Measurements from ENCODE around the gene KIF24. TPM values are rescaled to one million over a fixed set of nuclear protein-coding genes. Genes with fewer than 3 reads are reported as not detected.
A peak's percentile ranks its signal among the peaks of the same experiment; 100 is the strongest.
"Not testable (repeated sequence)": the region's sequence is repeated elsewhere in the genome, so short reads cannot be mapped to it uniquely, and the experiment has no call there.

The KIF24 gene
- total RNA-seq, 2 donors from 2014 or later: 0.56 to 1.1 TPM

DNA sequence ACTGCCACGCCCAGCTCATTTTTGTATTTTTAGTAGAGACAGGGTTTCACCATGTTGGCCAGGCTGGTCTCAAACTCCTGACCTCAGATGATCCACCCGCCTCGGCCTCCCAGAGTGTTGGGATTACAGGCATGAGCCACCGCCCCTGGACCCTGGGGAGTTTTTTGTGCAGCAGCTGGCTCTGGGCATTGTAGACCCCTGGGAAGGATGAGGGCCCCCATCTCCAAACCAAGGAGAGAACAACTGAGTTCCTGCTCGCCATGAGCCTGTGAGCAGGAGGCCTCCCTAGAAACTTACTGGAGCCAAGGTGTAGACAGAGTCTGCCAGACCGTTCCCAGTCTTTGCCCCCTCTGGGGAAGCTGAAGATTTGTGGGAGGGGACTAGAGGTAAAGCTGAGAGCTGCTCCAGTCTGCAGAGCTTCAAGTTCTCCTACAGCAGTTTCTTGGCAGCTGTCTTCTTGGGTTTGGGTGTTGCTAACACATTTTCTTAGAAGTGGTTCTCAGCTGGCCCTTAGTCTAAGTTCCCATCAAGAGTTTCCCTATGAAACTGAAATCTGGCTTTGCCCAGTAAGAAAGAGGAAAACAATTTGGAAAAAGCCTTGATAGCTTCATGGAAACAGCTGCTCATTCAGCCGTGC is 12.7 kb upstream of the KIF24 start:
- Histone ChIP-seq H3K36me3 (peaks cover 13% of the 10 kb centered on the region), H3K9me3 (no peaks in the 10 kb centered on the region), H3K4me1 (ENCODE audit: control insufficient read depth in 1 of 2, low read depth in 2 of 2) (peaks cover 26 to 53% of the 10 kb centered on the region in 2 donors), H3K4me3 (no peak overlapping the region), H3K27me3 (replicated peaks; ENCODE audit: insufficient read depth) (no peaks in the 10 kb centered on the region), H3K27ac (peak overlapping the region; percentile 83 to 97)
- TF ChIP-seq CTCF (IDR thresholded peaks at IDR 0.05): no peak
- no peak for DNase-seq (ENCODE audit: low spot score)
- no peak for ATAC-seq (ENCODE audit: insufficient number of reproducible peaks, low FRiP score, low read depth)

GRCh38 chr9:34338665-34339385 is 9.8 kb upstream of the KIF24 start:
- ATAC-seq (ENCODE audit: insufficient number of reproducible peaks, low FRiP score, low read depth) (no peak), DNase-seq (ENCODE audit: low spot score) (no peak)
- Histone ChIP-seq H3K9me3 (no peaks in the 10 kb centered on the region), H3K4me3 (no peak overlapping the region), H3K27me3 (replicated peaks; ENCODE audit: insufficient read depth) (no peaks in the 10 kb centered on the region), H3K4me1 (ENCODE audit: control insufficient read depth in 1 of 2, low read depth in 2 of 2) (peaks cover 12 to 27% of the 10 kb centered on the region in 2 donors), H3K27ac (no peak overlapping the region), H3K36me3 (peaks cover 13% of the 10 kb centered on the region)
- TF ChIP-seq CTCF (IDR thresholded peaks at IDR 0.05): no peak

DNA sequence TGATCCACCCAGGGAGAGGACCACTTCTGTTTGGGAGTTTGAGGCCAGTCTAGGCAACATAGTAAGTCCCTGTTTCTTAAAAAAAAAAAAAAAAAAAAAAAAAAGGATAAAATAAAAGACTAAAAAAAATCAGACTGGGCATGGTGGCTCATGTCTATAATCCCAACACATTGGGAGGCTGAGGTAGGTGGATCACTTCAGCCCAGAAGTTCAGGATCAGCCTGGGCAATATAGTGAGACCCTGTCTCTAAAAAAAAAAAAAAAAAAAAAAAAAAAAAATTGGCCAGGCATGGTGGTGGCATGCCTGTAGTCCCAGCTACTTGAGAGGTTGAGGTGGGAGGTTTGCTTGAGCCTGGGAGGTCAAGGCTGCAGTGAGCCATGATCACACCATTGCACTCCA is 9.0 kb upstream of the KIF24 start:
- H3K4me1 ChIP-seq (ENCODE audit: control insufficient read depth in 1 of 2, low read depth in 2 of 2): peaks cover 7 to 20% of the 10 kb centered on the region in 2 donors
- ATAC-seq (ENCODE audit: insufficient number of reproducible peaks, low FRiP score, low read depth); H3K27ac ChIP-seq; DNase-seq (ENCODE audit: low spot score); H3K9me3 ChIP-seq; H3K4me3 ChIP-seq; H3K27me3 ChIP-seq (replicated peaks; ENCODE audit: insufficient read depth): not testable (repeated sequence)
- peaks cover 13% of the 10 kb centered on the region for H3K36me3 ChIP-seq

DNA sequence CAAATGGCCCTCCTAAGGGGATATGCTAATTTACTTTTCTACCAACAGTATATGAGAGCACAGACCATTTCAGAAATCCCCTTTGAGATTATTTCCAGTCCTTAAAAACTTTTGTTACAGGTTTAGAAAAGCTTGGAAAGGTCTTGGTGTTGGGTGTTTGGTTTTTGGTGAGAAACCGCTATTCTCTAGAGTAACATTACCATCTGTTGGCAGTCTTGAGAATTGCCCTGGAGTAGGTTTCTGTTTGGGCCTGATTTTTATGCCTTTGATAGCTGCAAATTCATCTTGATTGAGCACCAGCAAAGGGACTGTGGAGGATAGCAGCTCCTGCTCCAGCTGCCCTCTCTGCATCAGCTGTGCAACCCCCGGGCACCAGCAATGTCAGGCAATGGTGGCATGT is 8.3 kb upstream of the KIF24 start:
- Histone ChIP-seq H3K27ac (no peak overlapping the region), H3K36me3 (peaks cover 13% of the 10 kb centered on the region), H3K4me1 (ENCODE audit: control insufficient read depth in 1 of 2, low read depth in 2 of 2) (peaks cover under 1 to 13% of the 10 kb centered on the region in 2 donors), H3K9me3 (no peaks in the 10 kb centered on the region), H3K27me3 (replicated peaks; ENCODE audit: insufficient read depth) (no peaks in the 10 kb centered on the region), H3K4me3 (no peak overlapping the region)
- TF ChIP-seq CTCF (IDR thresholded peaks at IDR 0.05): no peak
- no peak for DNase-seq (ENCODE audit: low spot score)
- ATAC-seq (ENCODE audit: insufficient number of reproducible peaks, low FRiP score, low read depth): no peak

DNA sequence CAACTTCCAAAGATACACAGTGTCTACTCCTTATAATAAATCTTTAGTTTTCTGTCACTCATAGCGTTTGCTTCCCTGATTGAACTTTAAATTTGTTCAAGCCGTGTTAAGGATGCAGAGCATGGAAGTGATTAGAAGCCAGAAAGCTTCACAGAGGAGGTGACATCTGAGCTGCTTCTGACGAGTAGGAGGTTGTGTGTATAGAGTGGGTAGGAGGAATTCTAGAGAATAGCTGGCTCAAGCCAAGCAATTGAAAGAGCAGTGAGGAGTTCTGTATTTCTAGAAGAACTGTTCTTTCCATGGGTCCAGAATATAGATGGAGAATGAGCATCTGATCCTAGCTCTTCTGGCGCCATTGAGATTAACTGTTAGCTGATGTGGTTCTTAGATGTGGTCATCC is 6.3 kb upstream of the KIF24 start:
- ATAC-seq (ENCODE audit: insufficient number of reproducible peaks, low FRiP score, low read depth) (no peak), DNase-seq (ENCODE audit: low spot score) (no peak)
- peaks cover 2 to 5% of the 10 kb centered on the region in 2 donors for H3K4me1 ChIP-seq (ENCODE audit: control insufficient read depth in 1 of 2, low read depth in 2 of 2)
- TF ChIP-seq CTCF (IDR thresholded peaks at IDR 0.05): no peak
- no peak overlapping the region for H3K27ac ChIP-seq
- no peaks in the 10 kb centered on the region for H3K27me3 ChIP-seq (replicated peaks; ENCODE audit: insufficient read depth)
- H3K9me3 ChIP-seq: no peaks in the 10 kb centered on the region
- peaks cover 13% of the 10 kb centered on the region for H3K36me3 ChIP-seq
- no peak overlapping the region for H3K4me3 ChIP-seq
